ENCODE results near the gene FBLN5. TPM values are rescaled to one million over a fixed set of nuclear protein-coding genes. Genes with fewer than 3 reads are reported as not detected.

FBLN5 gene
- total RNA-seq, 2 experiments from 2014 or later, result 2.0 to 2.5 TPM

DNA sequence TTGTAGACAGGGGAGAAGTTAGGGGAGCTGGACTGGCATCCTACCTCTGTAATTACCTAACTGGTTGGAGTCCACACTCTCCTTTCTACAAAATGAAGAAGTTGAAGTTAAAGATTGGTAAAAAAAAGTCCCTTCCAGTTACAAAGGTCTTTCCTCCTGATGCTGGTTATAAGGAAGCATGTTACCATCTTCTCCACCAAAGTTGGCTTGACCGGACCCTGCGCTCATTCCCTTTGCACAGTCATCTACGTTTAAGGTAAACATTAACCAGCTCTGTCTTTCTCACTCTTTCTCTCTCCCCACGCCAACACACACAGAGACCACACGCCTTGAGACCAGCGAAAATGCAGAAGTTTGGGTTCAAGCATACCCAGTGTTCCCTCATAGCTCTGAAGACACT lies 11.9 kb downstream of the FBLN5 start:
- H3K27ac Mint-ChIP-seq, result no peak overlapping the region
- H3K27me3 Mint-ChIP-seq, result peaks cover 3% of the 10 kb centered on the region
- ChIA-PET CTCF (interaction anchor here (1.1 kb wide), 1 partner anchor 24 kb away, joined by 3 read pairs; no protein-coding TSS in a partner anchor), POLR2A (no interaction called here)
- no peaks in the 10 kb centered on the region for H3K4me1 Mint-ChIP-seq
- H3K4me3 Mint-ChIP-seq, result no peak overlapping the region
- no peak for DNase-seq
- no peaks in the 10 kb centered on the region for H3K9me3 Mint-ChIP-seq
- H3K36me3 Mint-ChIP-seq (ENCODE audit: low read depth), result no peaks in the 10 kb centered on the region

DNA sequence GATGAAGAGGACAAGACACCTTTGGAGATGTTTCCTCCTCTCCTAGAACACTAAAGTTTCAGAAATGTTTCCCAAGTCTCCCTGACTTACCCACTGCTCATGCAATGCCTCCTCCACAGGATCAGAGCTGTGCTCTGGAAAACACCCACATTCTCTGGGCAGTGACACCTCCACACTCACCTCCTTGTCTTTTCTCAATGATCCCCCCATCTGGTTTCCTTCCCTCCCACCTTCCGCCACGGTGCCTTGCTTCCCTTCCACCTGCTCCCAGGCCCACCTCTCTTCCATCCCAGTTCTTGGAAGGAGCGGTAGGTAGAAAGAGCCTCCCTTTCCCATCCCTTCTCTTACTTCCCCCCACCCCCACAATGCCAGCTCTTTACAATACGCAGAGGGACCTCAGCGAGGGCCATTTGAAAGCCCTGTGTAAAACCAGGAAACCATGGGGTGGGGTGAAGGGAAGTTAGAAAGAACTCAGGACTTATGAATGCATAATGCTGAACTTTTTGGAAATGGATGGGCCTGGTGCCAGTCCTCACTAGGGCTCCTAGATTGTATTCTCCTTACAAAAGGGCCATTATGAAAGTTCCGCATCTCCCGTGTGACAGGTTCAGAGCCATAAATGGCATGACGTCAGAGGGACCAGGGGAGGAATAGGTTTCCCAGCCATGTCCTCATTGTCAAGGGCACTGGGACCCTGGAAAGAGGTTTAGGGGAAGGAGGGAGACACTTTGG lies 12.8 kb downstream of the FBLN5 start:
- Mint-ChIP-seq H3K9me3 (no peaks in the 10 kb centered on the region), H3K4me1 (no peaks in the 10 kb centered on the region), H3K27ac (no peak overlapping the region), H3K4me3 (no peak overlapping the region), H3K36me3 (ENCODE audit: low read depth) (no peaks in the 10 kb centered on the region), H3K27me3 (no peaks in the 10 kb centered on the region)
- ChIA-PET POLR2A (no interaction called here), CTCF (no interaction called here)
- no peak for DNase-seq

- Mint-ChIP-seq H3K4me3 (no peak overlapping the region), H3K9me3 (no peaks in the 10 kb centered on the region), H3K36me3 (ENCODE audit: low read depth) (no peaks in the 10 kb centered on the region), H3K27me3 (no peaks in the 10 kb centered on the region), H3K27ac (no peak overlapping the region), H3K4me1 (no peaks in the 10 kb centered on the region)
- no peak for DNase-seq
- ChIA-PET POLR2A (no interaction called here), CTCF (no interaction called here)
These were observed 15.9 kb downstream of the FBLN5 start for GRCh38 chr14:91931478-91932088.

DNA sequence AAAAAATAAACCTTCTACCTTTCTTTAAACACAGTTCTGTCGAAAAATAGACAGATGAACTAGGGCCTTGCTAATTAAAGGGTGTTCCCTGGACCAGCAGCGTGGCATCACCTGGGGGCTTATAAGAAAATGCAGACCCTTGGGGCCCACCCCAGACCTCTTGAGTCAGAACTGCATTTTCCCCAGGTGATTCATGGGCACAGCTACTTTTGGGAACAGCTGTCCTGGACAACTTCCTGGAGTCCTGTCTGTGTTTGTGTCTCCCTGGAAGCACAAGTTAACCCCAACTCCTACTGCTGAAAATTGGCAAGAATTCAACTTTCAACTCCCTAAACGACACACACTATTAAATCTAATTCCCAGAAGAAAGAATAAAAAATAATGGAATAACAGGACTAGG lies 17.8 kb downstream of the FBLN5 start:
- no peak overlapping the region for H3K27ac Mint-ChIP-seq
- CTCF ChIA-PET, result no interaction called here
- no peaks in the 10 kb centered on the region for H3K4me1 Mint-ChIP-seq
- POLR2A ChIA-PET, result no interaction called here
- no peak for DNase-seq
- H3K27me3 Mint-ChIP-seq, result no peaks in the 10 kb centered on the region
- H3K36me3 Mint-ChIP-seq (ENCODE audit: low read depth), result no peaks in the 10 kb centered on the region
- no peak overlapping the region for H3K4me3 Mint-ChIP-seq
- H3K9me3 Mint-ChIP-seq, result no peaks in the 10 kb centered on the region

DNA sequence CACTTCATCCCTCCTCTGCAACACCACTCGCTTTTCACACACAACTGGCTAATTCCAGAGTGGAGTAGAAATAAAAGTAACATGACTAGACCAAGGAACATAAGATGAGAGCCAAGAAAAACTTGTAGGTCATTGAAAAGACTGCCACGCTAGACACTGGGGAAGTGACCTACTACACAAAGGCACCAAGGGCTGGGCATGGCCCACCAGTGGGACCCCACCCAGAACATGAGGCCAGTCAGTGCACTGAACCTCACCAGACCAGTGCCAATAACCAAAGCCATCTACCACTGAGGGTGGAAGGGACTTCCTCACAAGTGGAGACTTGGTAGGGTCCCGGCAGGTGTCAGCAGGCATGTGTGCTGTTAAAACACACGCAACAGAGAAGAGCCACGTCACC lies 19.7 kb downstream of the FBLN5 start:
- POLR2A ChIA-PET, result no interaction called here

DNA sequence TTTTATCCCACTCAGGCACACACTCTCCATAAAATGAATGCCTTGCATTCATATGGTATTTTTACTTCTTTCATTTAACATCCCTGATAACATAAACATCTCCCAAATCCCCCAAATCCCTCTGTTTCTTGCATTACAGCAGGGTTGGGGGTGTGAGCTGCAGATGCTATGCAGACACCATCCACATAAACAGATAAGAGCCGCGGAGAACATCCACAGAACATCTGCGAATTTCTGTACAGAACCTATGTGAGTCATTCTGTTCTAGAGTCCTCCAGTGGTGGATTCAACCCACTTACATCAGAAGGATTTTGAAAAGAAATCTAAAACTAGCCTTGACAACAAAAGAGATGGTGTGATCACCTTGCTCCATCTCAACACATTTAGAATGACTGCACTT lies 20.3 kb downstream of the FBLN5 start:
- H3K36me3 Mint-ChIP-seq (ENCODE audit: low read depth), result no peaks in the 10 kb centered on the region

More for the DNA sequence above, 19.7 kb downstream of the FBLN5 start:
- CTCF ChIA-PET, result interaction anchor here (1.4 kb wide), 1 partner anchor 27 kb away, joined by 3 read pairs; no protein-coding TSS in a partner anchor
- DNase-seq, result no peak
- Mint-ChIP-seq H3K36me3 (ENCODE audit: low read depth) (no peaks in the 10 kb centered on the region), H3K4me3 (no peak overlapping the region), H3K27me3 (no peaks in the 10 kb centered on the region), H3K4me1 (no peaks in the 10 kb centered on the region), H3K9me3 (no peaks in the 10 kb centered on the region), H3K27ac (no peak overlapping the region)

GRCh38 chr14:91926131-91926890 lies 21.2 kb downstream of the FBLN5 start:
- Mint-ChIP-seq H3K9me3 (no peaks in the 10 kb centered on the region), H3K36me3 (ENCODE audit: low read depth) (no peaks in the 10 kb centered on the region), H3K4me3 (no peak overlapping the region), H3K27me3 (no peaks in the 10 kb centered on the region), H3K27ac (no peak overlapping the region), H3K4me1 (no peaks in the 10 kb centered on the region)
- ChIA-PET CTCF (interaction anchor here (0.7 to 1.4 kb wide), 2 partner anchors 29 to 277 kb away, joined by 3 to 4 read pairs; no protein-coding TSS in a partner anchor), POLR2A (no interaction called here)
- DNase-seq, result no peak

More for the DNA sequence above, 20.3 kb downstream of the FBLN5 start:
- no peak for DNase-seq
- Mint-ChIP-seq H3K9me3 (no peaks in the 10 kb centered on the region), H3K27me3 (no peaks in the 10 kb centered on the region), H3K27ac (no peak overlapping the region), H3K4me1 (no peaks in the 10 kb centered on the region), H3K4me3 (no peak overlapping the region)
- ChIA-PET POLR2A (no interaction called here), CTCF (interaction anchor here (1.4 kb wide), 1 partner anchor 28 kb away, joined by 3 read pairs; no protein-coding TSS in a partner anchor)

DNA sequence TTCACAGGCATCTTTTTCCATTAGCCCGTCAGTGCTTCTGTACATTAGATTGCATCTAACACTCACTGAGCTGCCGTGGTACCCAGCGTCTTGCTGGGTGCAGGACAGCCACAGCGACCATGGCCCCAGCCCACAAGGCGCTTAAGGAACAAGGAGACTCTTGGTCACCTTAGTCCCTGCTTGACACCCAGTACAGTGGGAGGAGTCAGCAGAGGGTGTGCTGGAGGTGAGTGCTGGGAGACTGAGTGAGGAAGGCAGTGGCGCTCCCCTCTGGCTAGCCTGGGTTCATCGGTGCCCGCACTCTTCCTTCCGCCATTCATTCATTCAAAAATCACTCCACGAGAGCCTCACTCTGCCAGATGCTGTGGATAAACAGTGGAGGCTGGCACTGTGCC lies 21.8 kb downstream of the FBLN5 start:
- no peak for DNase-seq
- no peak overlapping the region for H3K4me3 Mint-ChIP-seq
- no peak overlapping the region for H3K27ac Mint-ChIP-seq
- ChIA-PET POLR2A (no interaction called here), CTCF (no interaction called here)
- H3K9me3 Mint-ChIP-seq, result no peaks in the 10 kb centered on the region
- no peaks in the 10 kb centered on the region for H3K4me1 Mint-ChIP-seq
- H3K27me3 Mint-ChIP-seq, result no peaks in the 10 kb centered on the region
- H3K36me3 Mint-ChIP-seq (ENCODE audit: low read depth), result no peaks in the 10 kb centered on the region

DNA sequence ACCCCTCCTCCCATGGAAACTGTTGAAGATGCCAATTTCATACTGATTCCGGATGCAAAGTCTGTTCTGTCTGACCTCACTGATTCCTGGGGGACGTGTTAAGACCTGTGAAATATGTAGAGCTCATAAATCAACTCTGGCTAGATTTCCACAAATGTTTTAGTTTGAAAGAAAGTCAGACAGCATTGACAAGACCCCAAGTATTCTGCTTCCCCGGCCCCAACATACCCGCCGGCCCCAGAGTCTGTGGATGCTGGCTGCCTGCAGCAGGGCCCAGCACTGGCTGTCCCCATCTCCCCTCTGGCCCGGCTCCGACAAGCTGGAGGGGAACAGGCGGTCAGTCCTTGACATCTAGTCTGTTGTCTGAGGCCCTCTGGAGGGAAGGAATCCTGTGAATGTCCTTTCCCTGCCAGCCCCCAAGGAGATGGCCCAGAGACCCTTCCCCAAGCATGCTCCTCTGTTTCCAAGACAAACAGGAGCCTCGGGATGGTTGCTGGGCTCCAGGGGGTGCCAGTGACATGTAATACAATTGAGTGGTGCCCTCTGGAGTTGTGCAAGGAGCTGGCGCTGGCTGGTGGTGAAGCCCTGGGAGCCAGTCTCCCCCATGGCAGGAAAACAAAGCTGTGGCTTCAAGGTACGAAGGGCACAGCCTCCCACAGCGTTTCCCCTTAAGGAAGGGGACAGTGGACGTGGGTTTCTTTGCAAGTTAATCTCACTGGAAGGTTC lies 22.3 kb downstream of the FBLN5 start:
- H3K9me3 Mint-ChIP-seq, result no peaks in the 10 kb centered on the region
- no peak overlapping the region for H3K4me3 Mint-ChIP-seq
- ChIA-PET CTCF (interaction anchor here (0.6 kb wide), 1 partner anchor 87 kb away, joined by 4 read pairs; no protein-coding TSS in a partner anchor), POLR2A (no interaction called here)
- no peaks in the 10 kb centered on the region for H3K4me1 Mint-ChIP-seq
- H3K27me3 Mint-ChIP-seq, result no peaks in the 10 kb centered on the region
- H3K36me3 Mint-ChIP-seq (ENCODE audit: low read depth), result no peaks in the 10 kb centered on the region
- no peak overlapping the region for H3K27ac Mint-ChIP-seq
- DNase-seq, result no peak

DNA sequence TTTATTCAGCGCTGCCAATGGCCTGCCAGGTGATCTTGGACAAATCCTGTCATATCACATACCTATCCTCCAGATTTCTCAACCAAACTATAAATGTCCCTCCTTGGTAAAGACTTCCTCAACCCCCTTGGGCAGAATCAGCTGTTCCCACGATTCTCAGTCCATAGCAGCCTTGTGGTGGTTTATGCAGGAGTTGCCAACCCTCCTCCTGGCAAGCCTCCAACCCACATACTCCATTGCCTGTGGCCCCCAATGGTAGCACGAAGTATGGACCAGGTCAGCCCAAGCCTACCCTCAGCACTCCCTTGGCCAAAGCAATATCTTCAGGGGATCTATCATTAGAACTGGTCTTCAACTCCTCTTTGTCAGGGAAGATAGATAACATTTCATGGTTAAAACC lies 27.0 kb downstream of the FBLN5 start:
- no peak overlapping the region for H3K4me3 Mint-ChIP-seq
- H3K4me1 Mint-ChIP-seq, result no peaks in the 10 kb centered on the region
- ChIA-PET POLR2A (no interaction called here), CTCF (interaction anchor here (1.0 kb wide), 1 partner anchor 8 kb away, joined by 3 read pairs; no protein-coding TSS in a partner anchor)
- no peaks in the 10 kb centered on the region for H3K36me3 Mint-ChIP-seq (ENCODE audit: low read depth)
- H3K27ac Mint-ChIP-seq, result no peak overlapping the region
- DNase-seq, result no peak
- H3K27me3 Mint-ChIP-seq, result no peaks in the 10 kb centered on the region
- H3K9me3 Mint-ChIP-seq, result no peaks in the 10 kb centered on the region

DNA sequence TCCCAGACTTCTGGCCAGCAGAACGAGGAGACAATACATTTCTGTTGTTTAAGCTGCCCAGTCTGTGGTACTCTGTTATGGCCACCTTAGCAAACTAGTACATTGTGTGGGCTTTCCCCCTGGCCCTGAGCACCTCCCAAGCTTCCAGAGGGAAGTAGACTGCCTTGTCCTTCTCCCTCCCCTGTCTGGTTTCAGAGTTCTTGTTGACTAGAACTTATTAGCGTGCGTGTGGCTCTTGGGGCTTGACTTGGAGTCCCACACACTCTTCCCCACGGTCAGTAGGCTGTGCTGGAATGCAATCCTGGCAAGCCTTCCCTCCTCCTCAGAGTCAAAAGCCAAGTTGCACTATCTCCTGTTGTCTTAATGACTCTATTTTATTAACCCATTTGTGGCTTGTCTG lies 27.7 kb downstream of the FBLN5 start:
- Mint-ChIP-seq H3K4me3 (no peak overlapping the region), H3K9me3 (no peaks in the 10 kb centered on the region), H3K27ac (no peak overlapping the region), H3K36me3 (ENCODE audit: low read depth) (no peaks in the 10 kb centered on the region), H3K27me3 (no peaks in the 10 kb centered on the region), H3K4me1 (no peaks in the 10 kb centered on the region)
- no peak for DNase-seq
- ChIA-PET CTCF (no interaction called here), POLR2A (no interaction called here)

DNA sequence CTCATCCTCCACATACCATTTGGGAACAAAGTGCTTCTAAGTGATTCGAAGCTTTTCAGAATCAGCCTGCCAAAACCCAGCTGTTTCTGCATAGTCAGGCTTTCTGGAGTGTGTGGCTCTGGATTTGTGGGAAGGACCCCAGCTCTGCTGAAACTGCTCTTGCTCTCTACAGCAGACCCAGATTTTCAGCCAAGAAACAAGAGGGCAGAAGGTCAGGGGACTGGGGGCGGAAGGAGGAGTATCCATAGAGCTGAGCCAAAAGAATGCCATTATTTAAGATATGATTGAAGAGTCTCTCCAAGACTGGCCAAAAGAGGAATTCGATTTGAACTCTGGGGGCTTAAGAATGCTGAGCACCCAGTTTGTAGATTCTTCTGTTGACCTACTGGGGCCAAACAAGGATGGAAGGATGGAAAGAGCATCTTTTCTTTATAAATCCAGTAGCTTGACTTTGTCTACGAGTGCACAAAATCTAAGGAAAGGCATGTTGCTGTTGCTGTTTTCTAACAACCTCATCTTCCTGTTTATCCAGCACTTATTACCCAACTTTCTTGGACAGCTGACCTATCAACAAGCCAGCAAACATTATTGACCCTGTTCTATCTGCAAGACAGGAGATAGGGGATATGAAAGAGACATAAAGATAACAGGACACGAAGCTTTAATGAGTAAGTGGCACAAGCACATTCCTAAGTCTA lies 29.2 kb downstream of the FBLN5 start:
- POLR2A ChIA-PET, result no interaction called here
- H3K4me3 Mint-ChIP-seq, result no peak overlapping the region
- CTCF ChIA-PET, result interaction anchor here (1.2 kb wide), 1 partner anchor 51 kb away, joined by 3 read pairs; the partner anchor contains the start of gene TC2N
- DNase-seq, result no peak
- H3K4me1 Mint-ChIP-seq, result no peaks in the 10 kb centered on the region
- no peaks in the 10 kb centered on the region for H3K9me3 Mint-ChIP-seq
- no peak overlapping the region for H3K27ac Mint-ChIP-seq
- no peaks in the 10 kb centered on the region for H3K36me3 Mint-ChIP-seq (ENCODE audit: low read depth)
- no peaks in the 10 kb centered on the region for H3K27me3 Mint-ChIP-seq

All from activated CD4-positive, alpha-beta memory T cell treated with anti-CD3 and anti-CD28 coated beads, Interleukin-2, amount 10 ng/mL, durations not matched to agents 7 days and 5 days (primary cell).